Measurements from ENCODE around the gene CLEC1B. TPM values are rescaled to one million over a fixed set of nuclear protein-coding genes. Genes with fewer than 3 reads are reported as not detected.
"Not testable (repeated sequence)": the region's sequence is repeated elsewhere in the genome, so short reads cannot be mapped to it uniquely, and the experiment has no call there.

The CLEC1B gene
- total and polyA plus RNA-seq, 9 of the 15 experiments (the other 6 are each of a cell fraction or from before 2014, with no cell fraction given), result not detected

- TF ChIP-seq MCM5 (IDR thresholded peaks at IDR 0.05; ENCODE audit: low read depth) (no peak), ZNF280B (CRISPR knock-in tag; IDR thresholded peaks at IDR 0.05) (no peak), ZNF586 (CRISPR knock-in tag; conservative IDR thresholded peaks at IDR 0.05) (no peak), ZNF407 (IDR thresholded peaks at IDR 0.05; ENCODE audit: low read depth) (no peak), SRSF1 (IDR thresholded peaks at IDR 0.05; ENCODE audit: low read depth, low read length) (no peak)
Measured at GRCh38 chr12:9957834-9958233, 41.1 kb downstream of the CLEC1B start (continued).

- H2AFZ ChIP-seq (ENCODE audit: low read depth, low read length); ATAC-seq; H3K27ac ChIP-seq (ENCODE audit: extremely low read depth, low read depth, low read length); in situ Hi-C loops (cut with MboI); intact Hi-C loops (cut with micrococcal nuclease); H3K4me1 ChIP-seq (replicated peaks in 1 of 2; ENCODE audit: control insufficient read depth in 2 of 2, insufficient read depth in 2 of 2, low read length in 2 of 2); FAIRE-seq; H4K20me1 ChIP-seq (replicated peaks; ENCODE audit: control insufficient read depth, insufficient read depth, low read length); H3K4me3 ChIP-seq; BruUV-seq (replicated peaks); H3K27me3 ChIP-seq (ENCODE audit: control insufficient read depth in 2 of 2, insufficient read depth in 2 of 2, low read length in 2 of 2); DNase-seq (ENCODE audit: extremely low read depth in 1 of 4, low spot score in 3 of 4); H3K79me2 ChIP-seq (ENCODE audit: control insufficient read depth, insufficient read depth, low read length); POLR2A ChIA-PET; H3K36me3 ChIP-seq (ENCODE audit: control insufficient read depth, insufficient read depth, low read length); H3K9me3 ChIP-seq (replicated peaks; ENCODE audit: control insufficient read depth, insufficient read depth, low read depth, low read length); H3K9ac ChIP-seq (ENCODE audit: insufficient read depth in 1 of 2, low read depth in 2 of 2, low read length in 2 of 2); H3K9me1 ChIP-seq (ENCODE audit: control insufficient read depth, insufficient read depth, low read length); H3K4me2 ChIP-seq (ENCODE audit: insufficient read depth, low read length); CTCF ChIA-PET (ENCODE audit: low intra/inter-chr PET ratio): not testable (repeated sequence)
- 72% methylated on average over 4 of the region's 55 CpGs for WGBS (ENCODE audit: insufficient coverage, low coverage, missing lambda C conversion rate)
Measured at GRCh38 chr12:9952954-9953729, 45.8 kb downstream of the CLEC1B start.
